DMS79 (cell line): ENCODE data around the gene ANKS1A.
"Not testable (repeated sequence)": the region's sequence is repeated elsewhere in the genome, so short reads cannot be mapped to it uniquely, and the experiment has no call there.

Source experiments
- DNase-seq: peaks from one replicate; lab custom pipeline; 2025; lab: John Stamatoyannopoulos, UW

ANKS1A gene

GRCh38 chr6:35085359-35086281 lies 196.6 kb downstream of the ANKS1A start:
- no peak for DNase-seq

DNA sequence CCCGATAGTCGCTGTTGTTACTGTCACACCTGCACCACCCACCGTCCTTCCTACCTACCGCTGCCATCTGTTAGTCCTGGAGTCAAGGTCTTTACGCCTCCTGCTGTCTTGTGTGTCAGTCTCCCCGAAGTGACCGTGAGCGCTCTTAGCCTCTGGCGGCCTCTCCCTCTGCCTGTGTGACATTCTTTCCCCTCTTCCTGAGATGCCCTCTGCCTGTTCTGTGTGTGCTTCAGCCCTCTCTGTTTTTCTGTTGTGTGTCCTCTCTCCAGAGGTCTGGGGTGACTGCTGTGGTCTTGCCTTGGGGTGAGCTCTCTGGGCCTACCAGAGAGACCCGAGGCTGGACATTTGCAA lies 197.2 kb downstream of the ANKS1A start:
- DNase-seq, result no peak

- no peak for DNase-seq
Measured at GRCh38 chr6:35086636-35087360, 197.7 kb downstream of the ANKS1A start.

GRCh38 chr6:35087361-35088280 lies 198.6 kb downstream of the ANKS1A start:
- DNase-seq, result no peak

DNA sequence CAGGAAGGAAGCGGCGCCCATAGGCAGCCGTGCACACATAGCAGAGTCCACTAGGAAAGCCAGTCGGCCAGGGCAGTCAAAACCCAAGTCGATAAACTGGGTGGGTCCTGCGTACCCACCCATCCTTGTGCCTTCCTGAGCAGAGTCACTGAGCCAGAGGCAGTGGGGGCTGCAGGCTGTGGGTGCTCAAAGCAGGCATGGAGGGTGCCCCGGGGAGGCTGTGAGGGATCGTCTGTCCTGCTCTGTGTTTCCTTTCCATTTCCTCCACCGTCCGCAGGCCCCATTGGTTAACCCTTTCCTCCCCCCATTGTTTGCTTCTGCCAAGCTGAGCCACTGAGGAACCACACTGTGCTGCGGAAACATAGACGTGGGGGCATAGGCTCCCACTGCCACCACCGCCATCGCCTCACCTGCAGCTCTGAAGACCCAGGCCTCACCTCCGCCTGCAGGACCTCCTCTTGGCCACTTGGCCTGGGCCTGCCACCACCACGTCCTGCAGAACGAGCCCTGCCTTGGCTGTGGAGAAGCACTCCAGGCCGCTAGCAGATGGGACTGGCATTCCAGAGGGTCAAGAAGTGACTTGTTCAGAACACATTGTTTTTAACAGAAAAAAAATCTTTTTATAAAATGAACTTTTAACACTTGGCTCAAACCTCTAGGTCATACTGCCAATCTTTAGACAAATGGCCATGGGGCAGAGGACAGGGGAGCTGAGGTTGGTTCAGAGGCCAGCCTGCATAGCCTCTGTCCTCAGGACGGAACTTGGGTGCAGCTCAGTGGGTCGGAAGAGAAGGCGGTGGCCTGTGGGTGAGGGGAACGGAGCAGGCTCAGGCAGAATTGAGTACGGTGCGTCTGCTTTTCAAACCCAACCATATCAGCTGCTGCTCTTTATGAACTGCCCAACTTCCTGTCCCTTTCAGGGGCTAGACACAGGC lies 199.5 kb downstream of the ANKS1A start:
- no peak for DNase-seq

- DNase-seq, result no peak
Measured at GRCh38 chr6:35089216-35089934, 200.3 kb downstream of the ANKS1A start.

DNA sequence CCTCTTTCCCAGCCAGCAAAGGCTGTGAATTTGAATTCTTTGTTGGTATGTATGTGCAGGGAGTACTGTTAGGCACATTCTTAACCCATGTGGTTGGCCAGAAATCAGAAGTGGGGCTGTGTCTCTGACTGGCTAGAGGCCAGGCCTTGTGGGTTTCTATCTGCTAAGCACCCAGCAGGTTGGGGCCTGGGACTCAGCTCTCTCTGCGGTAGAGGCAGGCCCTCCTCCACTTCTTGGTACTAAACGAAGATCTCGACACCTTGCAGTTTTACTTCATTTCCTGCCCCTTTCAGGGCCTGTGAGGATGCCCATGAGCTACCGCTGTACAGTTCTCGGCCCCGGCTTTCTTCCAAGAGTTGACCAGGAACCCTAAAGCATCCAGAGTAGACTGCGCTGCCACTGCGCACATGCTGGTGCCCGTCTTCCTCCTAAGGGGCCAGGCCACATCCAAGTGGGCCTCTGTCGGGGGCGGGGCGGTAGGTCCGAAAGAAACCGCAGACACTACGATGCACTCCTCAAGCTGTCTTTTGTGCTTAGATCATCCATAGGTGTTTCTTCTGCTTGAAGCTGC lies 201.0 kb downstream of the ANKS1A start:
- DNase-seq, result no peak

- DNase-seq, result no peak
Measured at GRCh38 chr6:35090734-35091133, 201.7 kb downstream of the ANKS1A start.

DNA sequence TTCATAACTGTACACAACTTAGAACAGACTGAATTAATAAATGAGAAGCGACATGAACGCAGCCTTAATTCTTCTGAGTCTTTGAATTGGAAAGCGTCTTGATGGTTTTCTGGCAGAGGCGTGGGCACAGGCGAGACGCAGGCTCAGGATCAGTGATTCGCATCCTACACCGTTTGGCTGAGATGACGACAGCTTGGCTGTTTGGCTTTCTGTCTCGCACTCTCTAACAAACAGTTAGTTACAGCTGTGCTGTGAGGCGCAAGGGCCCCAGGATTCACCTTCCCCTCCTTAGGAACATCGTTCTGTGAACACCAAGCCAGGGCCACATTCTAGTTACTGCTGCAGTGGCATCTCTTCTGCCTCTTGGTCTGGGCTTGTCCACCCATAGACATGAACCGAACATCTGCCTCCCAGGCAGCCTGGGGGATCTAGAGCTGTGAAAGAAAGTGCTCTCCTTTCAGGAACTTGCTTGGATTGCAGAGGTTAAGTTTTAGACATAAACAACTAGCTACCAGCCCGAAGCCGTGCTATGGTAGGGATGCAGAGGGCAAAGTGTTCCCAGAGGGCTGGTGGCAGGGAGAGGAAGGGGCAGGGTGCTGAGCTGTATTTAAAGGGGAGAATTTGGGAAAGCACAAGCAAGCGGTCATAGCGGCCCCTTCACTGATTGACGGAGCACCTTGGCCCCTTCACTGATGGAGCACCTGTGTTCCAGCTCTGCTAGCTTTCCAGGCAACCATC lies 202.5 kb downstream of the ANKS1A start:
- DNase-seq, result no peak

GRCh38 chr6:35092362-35093117 lies 203.5 kb downstream of the ANKS1A start:
- DNase-seq, result no peak

DNA sequence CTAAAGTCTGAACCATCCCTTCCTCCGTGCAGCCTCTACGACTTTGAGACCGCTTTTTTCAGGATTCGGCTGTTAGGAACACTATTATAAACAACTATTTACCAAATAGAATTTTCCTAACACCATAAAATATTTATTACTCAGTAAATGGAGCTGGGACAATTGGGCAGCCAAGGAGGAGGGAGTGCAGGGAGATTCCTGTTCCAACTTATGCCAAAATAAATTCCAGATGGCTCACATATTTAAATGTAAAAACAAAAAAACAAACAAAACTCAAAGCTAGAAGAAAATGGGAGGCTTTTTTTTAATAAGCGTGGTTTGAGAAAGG lies 204.0 kb downstream of the ANKS1A start:
- no peak for DNase-seq

DNA sequence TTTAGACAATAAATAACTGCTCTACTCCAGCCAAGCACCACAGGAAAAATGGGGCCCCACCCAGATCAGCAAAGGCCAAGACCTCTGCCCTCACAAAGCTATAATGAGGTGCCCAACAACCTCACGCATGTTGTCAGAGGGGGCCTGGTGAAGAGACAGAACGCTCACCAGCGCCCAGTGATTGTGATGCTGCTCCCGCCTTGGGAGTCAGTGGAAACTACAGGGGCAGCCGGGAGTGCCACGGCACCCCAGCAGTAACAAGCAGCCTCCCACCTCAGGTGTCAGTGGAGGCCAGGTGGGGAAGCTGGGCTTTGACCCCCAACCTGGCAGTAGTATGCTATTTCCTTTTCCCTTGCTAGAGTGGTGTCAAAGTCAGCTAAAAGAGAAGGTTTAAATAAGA lies 204.7 kb downstream of the ANKS1A start:
- no peak for DNase-seq

GRCh38 chr6:35094183-35094582 lies 205.1 kb downstream of the ANKS1A start:
- no peak for DNase-seq

GRCh38 chr6:35096129-35096862 lies 207.2 kb downstream of the ANKS1A start:
- peak; percentile 70 for DNase-seq

GRCh38 chr6:35099116-35099515 lies 210.1 kb downstream of the ANKS1A start:
- DNase-seq, result no peak

DNA sequence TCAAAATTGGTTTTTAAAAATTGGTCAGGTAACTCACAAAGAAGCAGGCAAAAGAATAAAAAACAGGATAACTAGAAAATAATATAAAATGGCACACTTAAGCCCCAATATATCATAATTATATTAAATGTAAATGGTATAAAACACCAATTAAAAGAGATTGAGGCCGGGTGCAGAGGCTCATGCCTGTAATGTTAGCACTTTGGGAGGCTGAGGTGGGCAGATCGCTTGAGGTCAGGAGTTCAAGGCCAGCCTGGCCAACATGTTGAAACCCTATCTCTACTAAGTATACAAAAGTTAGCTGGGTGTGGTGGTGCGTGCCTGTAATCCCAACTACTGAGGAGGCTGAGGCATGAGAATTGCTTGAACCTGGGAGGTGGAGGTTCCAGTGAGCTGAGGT lies 216.0 kb downstream of the ANKS1A start:
- DNase-seq, result no peak

DNA sequence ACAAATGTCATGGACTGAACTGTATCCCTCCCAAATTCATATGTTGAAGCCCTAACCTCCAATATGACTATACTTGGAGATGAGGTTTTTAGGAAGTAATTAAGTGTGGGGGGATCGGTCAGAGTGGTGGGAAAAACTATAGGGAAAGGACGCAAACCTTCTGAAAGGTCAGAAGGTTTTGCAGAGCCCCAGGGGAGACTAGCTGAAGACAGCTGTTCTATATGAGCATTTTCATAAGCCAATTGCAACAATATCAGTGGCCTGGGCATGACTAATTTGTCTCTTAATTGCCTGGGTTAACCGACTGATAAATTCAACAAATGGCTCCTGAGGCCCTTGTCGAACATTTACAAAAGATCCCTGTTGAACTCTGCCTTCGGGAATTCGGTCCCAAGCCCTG lies 217.0 kb downstream of the ANKS1A start:
- DNase-seq, result peak; percentile 7

DNA sequence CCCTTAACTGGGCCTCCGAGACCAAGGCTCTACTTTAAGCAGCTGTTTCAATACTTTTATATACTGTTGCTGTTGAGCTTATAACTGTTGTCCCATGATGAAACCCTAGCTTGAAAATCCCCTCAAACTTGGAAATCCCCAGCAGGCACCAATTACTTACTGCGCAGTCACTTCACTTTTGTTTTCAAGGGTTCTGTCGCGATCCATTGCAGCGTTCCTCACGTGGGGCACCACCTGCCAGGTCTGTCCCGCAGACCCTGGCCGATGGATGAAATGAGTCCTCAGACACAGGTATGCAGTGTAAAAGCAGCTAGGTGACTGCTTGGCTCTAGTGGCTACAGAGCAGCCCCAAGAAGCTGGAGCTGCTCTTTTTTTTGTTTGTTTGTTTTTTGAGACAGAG lies 218.2 kb downstream of the ANKS1A start:
- not testable (repeated sequence) for DNase-seq
